ENCODE measurements around the gene IKZF5. TPM values are rescaled to one million over a fixed set of nuclear protein-coding genes. Genes with fewer than 3 reads are reported as not detected.

IKZF5 gene
- total RNA-seq, 1 donor: 4.3 TPM

GRCh38 chr10:122974543-122975064 is 34.0 kb downstream of the IKZF5 start:
- no peak overlapping the region for H3K4me3 ChIP-seq (ENCODE audit: low read depth, low read length)
- no peak for DNase-seq (ENCODE audit: low read depth)
- no peak for TF ChIP-seq CTCF (IDR thresholded peaks at IDR 0.05; ENCODE audit: insufficient read depth, low read depth, low read length)

- TF ChIP-seq CTCF (IDR thresholded peaks at IDR 0.05; ENCODE audit: insufficient read depth, low read depth, low read length): no peak
- DNase-seq (ENCODE audit: low read depth): peak; percentile 23
- H3K4me3 ChIP-seq (ENCODE audit: low read depth, low read length): no peak overlapping the region
Observed at GRCh38 chr10:122974023-122974422, 34.6 kb downstream of the IKZF5 start.

GRCh38 chr10:122968698-122969097 is 39.9 kb downstream of the IKZF5 start:
- no peak for TF ChIP-seq CTCF (IDR thresholded peaks at IDR 0.05; ENCODE audit: insufficient read depth, low read depth, low read length)
- no peak for DNase-seq (ENCODE audit: low read depth)
- H3K4me3 ChIP-seq (ENCODE audit: low read depth, low read length): no peak overlapping the region

GRCh38 chr10:122966879-122967278 is 41.7 kb downstream of the IKZF5 start:
- no peak for TF ChIP-seq CTCF (IDR thresholded peaks at IDR 0.05; ENCODE audit: insufficient read depth, low read depth, low read length)
- DNase-seq (ENCODE audit: low read depth): no peak
- no peak overlapping the region for H3K4me3 ChIP-seq (ENCODE audit: low read depth, low read length)

GRCh38 chr10:122962405-122962804 is 46.2 kb downstream of the IKZF5 start:
- H3K4me3 ChIP-seq (ENCODE audit: low read depth, low read length): no peak overlapping the region
- TF ChIP-seq CTCF (IDR thresholded peaks at IDR 0.05; ENCODE audit: insufficient read depth, low read depth, low read length): no peak
- no peak for DNase-seq (ENCODE audit: low read depth)

- H3K4me3 ChIP-seq (ENCODE audit: low read depth, low read length): no peak overlapping the region
- no peak for DNase-seq (ENCODE audit: low read depth)
- TF ChIP-seq CTCF (IDR thresholded peaks at IDR 0.05; ENCODE audit: insufficient read depth, low read depth, low read length): no peak
Observed at GRCh38 chr10:122957474-122957873, 51.1 kb downstream of the IKZF5 start.

- TF ChIP-seq CTCF (IDR thresholded peaks at IDR 0.05; ENCODE audit: insufficient read depth, low read depth, low read length): no peak
- no peak overlapping the region for H3K4me3 ChIP-seq (ENCODE audit: low read depth, low read length)
- DNase-seq (ENCODE audit: low read depth): no peak
Observed at GRCh38 chr10:122955892-122956291, 52.7 kb downstream of the IKZF5 start.

All from fibroblast of villous mesenchyme (primary cell).